ENCODE results near the gene RPP25L. TPM values are rescaled to one million over a fixed set of nuclear protein-coding genes. Genes with fewer than 3 reads are reported as not detected.

The RPP25L gene
- total RNA-seq, 1 donor from 2014 or later, result 24.5 TPM

DNA sequence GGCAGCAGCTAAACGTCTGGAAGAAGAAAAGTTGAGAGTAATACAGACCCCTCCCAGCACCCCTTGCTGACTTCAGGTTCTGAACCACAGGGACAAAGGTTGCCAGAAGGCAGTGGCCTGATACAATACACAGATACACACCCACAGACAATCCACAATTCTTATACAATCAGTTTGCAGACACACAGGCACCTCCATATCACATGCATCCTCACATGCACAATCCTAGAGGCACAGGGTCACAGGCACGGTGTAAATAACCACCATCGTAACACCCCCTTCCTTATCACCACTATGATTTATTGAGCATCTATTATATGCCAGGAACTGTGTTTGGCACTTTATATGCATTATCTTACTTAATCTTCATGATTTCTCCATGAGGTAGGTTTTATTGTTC lies 30.6 kb downstream of the RPP25L start:
- TF ChIP-seq, protein P1, sequence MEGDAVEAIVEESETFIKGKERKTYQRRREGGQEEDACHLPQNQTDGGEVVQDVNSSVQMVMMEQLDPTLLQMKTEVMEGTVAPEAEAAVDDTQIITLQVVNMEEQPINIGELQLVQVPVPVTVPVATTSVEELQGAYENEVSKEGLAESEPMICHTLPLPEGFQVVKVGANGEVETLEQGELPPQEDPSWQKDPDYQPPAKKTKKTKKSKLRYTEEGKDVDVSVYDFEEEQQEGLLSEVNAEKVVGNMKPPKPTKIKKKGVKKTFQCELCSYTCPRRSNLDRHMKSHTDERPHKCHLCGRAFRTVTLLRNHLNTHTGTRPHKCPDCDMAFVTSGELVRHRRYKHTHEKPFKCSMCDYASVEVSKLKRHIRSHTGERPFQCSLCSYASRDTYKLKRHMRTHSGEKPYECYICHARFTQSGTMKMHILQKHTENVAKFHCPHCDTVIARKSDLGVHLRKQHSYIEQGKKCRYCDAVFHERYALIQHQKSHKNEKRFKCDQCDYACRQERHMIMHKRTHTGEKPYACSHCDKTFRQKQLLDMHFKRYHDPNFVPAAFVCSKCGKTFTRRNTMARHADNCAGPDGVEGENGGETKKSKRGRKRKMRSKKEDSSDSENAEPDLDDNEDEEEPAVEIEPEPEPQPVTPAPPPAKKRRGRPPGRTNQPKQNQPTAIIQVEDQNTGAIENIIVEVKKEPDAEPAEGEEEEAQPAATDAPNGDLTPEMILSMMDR (IDR thresholded peaks at IDR 0.05; ENCODE audit: unreplicated experiment), result no peak
- H3K4me3 Mint-ChIP-seq, result no peak overlapping the region
- peaks cover 91% of the 10 kb centered on the region for H3K27me3 Mint-ChIP-seq (ENCODE audit: low read depth)
- H3K9me3 Mint-ChIP-seq, result no peaks in the 10 kb centered on the region
- DNase-seq (ENCODE audit: low spot score in 2 of 2, unreplicated experiment in 2 of 2), result no peak
- H3K4me1 Mint-ChIP-seq, result peaks cover 52% of the 10 kb centered on the region
- no peaks in the 10 kb centered on the region for H3K36me3 Mint-ChIP-seq
- no peak overlapping the region for H3K27ac Mint-ChIP-seq

GRCh38 chr9:34580358-34580757 lies 31.5 kb downstream of the RPP25L start:
- Mint-ChIP-seq H3K9me3 (no peaks in the 10 kb centered on the region), H3K36me3 (no peaks in the 10 kb centered on the region), H3K27me3 (ENCODE audit: low read depth) (peaks cover 89% of the 10 kb centered on the region), H3K27ac (no peak overlapping the region), H3K4me1 (peaks cover 51% of the 10 kb centered on the region), H3K4me3 (peak overlapping the region; percentile 9)
- TF ChIP-seq, protein P1 (IDR thresholded peaks at IDR 0.05; ENCODE audit: unreplicated experiment), result no peak
- DNase-seq (ENCODE audit: low spot score in 2 of 2, unreplicated experiment in 2 of 2), result no peak

DNA sequence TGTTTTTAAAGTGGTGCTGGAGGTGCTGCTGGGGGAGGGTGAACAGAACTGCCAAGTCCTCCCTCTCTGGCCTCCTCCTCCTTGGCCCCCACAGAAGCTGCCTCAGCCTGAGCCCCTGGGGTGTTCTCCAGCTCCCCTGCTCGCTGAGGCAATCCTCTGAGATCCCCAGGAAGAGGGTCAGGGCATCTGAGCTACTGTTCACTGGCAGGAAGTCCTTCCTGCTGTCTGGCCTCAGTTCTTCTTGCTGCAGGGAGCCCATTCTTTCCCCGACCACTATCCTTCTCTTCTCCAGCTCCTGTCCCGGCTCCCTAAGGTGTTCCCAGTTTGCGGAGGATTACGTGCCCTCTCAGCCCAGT lies 32.1 kb downstream of the RPP25L start:
- H3K4me1 Mint-ChIP-seq, result peaks cover 51% of the 10 kb centered on the region
- no peaks in the 10 kb centered on the region for H3K9me3 Mint-ChIP-seq
- peaks cover 86% of the 10 kb centered on the region for H3K27me3 Mint-ChIP-seq (ENCODE audit: low read depth)
- H3K36me3 Mint-ChIP-seq, result no peaks in the 10 kb centered on the region
- TF ChIP-seq, protein P1 (IDR thresholded peaks at IDR 0.05; ENCODE audit: unreplicated experiment), result no peak
- peak overlapping the region; percentile 9 for H3K4me3 Mint-ChIP-seq
- H3K27ac Mint-ChIP-seq, result no peak overlapping the region
- DNase-seq (ENCODE audit: low spot score in 2 of 2, unreplicated experiment in 2 of 2), result no peak

DNA sequence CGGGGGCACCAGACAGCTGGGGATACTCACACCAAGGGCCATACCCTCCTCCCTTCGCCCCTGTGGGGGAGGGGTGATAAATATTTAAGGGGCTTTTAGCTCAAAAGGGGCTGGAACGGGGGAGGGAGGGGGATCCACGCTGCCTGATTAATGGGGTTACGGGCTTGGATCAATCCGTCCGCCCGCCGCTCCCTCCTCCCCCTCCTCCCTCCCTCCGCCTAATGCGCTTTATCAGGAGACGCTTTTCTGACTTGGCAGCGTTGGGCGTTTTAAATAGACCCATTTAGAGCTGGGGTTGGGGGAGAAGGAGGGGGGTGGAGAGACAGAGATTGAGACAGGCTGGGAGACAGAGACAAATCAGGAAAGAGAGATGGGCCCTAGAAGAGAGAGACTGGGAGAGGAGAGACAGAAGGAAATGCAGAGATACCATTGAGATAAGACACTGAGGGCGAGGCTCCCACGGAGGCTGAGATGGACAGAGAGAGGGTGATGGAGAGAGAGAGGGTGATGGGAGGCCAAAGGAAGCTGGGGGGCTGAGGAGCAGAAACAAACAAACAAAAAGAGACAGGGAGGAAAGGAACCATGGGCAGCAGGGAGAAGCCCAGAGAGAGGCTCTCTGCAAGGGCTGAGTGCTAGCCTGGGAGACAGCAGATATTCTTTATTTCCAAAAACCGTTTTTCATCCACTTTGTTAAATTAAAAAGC lies 32.6 kb downstream of the RPP25L start:
- Mint-ChIP-seq H3K4me1 (peaks cover 51% of the 10 kb centered on the region), H3K4me3 (peak overlapping the region; percentile 62), H3K27me3 (ENCODE audit: low read depth) (peaks cover 81% of the 10 kb centered on the region), H3K36me3 (no peaks in the 10 kb centered on the region), H3K27ac (peak overlapping the region; percentile 59), H3K9me3 (no peaks in the 10 kb centered on the region)
- DNase-seq (ENCODE audit: low spot score in 2 of 2, unreplicated experiment in 2 of 2), result no peak
- TF ChIP-seq, protein P1 (IDR thresholded peaks at IDR 0.05; ENCODE audit: unreplicated experiment), result no peak

- peaks cover 76% of the 10 kb centered on the region for H3K27me3 Mint-ChIP-seq (ENCODE audit: low read depth)
These were observed 33.4 kb downstream of the RPP25L start for GRCh38 chr9:34578241-34579103.

More at GRCh38 chr9:34578241-34579103, 33.4 kb downstream of the RPP25L start:
- Mint-ChIP-seq H3K36me3 (no peaks in the 10 kb centered on the region), H3K4me1 (peaks cover 48% of the 10 kb centered on the region), H3K9me3 (no peaks in the 10 kb centered on the region), H3K4me3 (peak overlapping the region; percentile 62), H3K27ac (peak overlapping the region; percentile 59)
- DNase-seq (ENCODE audit: low spot score in 2 of 2, unreplicated experiment in 2 of 2), result peak in 1 of 2 experiments; percentile 67
- TF ChIP-seq, protein P1 (IDR thresholded peaks at IDR 0.05; ENCODE audit: unreplicated experiment), result no peak

Data from mesothelial cell of epicardium (in vitro differentiated cells).